GM18511 (cell line): ENCODE measurements around the gene RAB10.
"Not testable (repeated sequence)": the region's sequence is repeated elsewhere in the genome, so short reads cannot be mapped to it uniquely, and the experiment has no call there.

Experiments
- ATAC-seq: cut with Tn5 transposase; IDR thresholded peaks from one replicate; pipeline ENCODE4 v1.9.1; 2021; ENCODE audit warnings: mild to moderate bottlenecking, moderate library complexity; ENCODE audit not compliant: unreplicated experiment

Gene RAB10

DNA sequence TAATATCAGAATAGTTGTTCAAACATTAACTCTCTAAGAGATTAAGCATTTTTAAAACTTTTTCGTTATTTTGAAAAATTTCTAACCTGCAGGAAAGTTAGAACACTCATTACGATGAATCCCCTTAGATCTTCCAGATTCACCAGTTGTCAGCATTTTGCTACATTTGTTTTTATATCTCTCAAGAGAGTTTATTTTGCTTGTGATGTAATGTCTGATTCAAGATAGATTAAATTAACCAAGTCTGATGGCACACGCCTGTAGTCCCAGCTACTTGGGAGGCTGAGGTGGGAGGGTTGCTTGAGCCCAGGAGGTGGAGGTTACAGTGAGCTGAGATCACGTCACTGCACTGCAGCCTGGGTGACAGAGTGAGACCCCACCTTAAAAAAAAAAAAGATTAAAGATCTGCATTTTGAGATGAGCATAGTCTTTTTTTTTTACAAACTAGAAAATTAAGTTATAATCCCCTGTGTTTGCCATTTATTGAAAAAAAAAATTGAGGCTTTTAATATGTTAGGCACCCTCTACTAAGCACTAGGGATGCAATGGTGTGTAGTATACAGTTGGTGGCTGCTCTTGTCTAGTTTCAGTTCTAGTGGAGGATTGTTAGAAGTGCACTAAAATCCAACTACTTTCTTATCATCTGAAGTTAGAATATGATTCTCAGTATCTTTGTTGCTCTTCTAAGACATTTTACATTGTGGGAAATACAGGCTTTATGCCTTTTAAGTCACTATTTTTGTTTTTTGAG, 20.9 kb downstream of the RAB10 start:
- no peak for ATAC-seq

DNA sequence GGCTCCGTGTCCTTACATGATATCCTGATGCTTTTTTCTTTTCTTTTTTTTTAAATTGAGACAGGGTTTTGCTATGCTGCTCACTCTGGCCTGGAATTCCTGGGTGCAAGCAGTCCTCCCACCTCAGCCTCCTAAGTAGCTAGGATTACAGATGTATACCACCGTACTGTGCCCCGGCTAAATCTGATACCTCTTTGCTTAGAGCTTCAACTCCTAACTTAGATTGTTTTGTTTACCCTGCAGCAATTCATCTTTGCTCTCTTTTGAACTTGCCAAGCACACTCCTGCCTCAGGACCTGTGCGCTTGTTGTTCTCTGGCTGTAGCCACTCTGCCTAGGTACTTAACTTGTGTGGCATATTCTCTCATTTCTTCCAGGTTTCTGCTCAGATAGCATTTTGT, 24.5 kb downstream of the RAB10 start:
- ATAC-seq, result no peak

DNA sequence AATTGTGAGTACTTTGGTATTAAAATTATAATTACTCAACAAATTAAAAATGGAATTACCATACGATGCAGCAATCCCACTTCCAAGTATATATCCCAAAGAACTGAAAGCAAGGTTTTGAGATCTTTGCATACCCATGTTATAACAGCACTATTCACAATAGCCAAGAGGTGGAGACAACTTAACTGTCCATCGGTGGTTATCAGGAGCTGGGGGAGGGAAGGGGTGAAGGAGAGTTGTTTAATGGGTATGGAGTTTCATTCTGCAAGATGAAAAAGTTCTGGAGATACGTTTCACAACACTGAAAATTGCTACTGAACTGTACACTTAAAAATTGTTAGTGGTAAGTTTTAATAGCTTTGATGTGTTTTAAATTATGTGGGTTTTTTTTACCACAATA, 25.7 kb downstream of the RAB10 start:
- ATAC-seq, result no peak

DNA sequence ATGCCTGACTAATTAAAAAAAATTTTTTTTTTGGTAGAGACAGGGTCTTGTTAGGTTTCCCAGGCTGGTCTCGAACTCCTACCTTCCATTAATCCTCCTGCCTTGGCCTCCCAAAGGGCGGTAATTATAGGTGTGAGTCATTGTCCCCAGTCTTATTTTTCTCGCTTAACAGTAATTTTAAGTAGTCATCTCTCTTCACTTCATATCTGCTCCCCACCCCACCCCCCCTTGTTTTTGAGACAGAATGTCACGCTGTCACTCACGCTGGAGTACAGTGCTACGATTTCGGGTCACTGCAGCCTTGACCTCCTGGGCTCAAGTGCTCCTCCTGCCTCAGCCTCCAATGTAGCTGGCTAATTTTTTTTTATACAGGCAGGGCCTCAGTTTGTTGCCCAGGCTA, 27.7 kb downstream of the RAB10 start:
- no peak for ATAC-seq

DNA sequence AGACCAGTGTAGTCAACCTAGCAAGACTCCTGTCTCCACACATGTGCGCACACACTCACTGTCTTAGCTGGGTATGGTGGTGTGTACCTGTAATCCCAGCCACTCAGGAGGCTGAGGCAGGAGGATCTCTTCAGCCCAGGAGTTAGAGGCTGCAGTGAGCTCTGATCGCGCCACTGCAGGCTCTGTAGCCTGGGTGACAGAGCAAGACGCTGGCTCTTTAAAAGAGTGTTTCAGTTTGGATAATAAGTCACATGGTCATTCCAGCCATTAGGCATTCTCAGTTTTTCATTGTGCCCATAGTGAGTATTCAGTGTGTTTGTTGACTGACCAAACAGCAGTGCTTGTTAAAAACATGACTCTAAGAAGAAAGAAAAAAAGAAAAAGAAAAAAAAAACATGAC, 31.0 kb downstream of the RAB10 start:
- ATAC-seq, result no peak

DNA sequence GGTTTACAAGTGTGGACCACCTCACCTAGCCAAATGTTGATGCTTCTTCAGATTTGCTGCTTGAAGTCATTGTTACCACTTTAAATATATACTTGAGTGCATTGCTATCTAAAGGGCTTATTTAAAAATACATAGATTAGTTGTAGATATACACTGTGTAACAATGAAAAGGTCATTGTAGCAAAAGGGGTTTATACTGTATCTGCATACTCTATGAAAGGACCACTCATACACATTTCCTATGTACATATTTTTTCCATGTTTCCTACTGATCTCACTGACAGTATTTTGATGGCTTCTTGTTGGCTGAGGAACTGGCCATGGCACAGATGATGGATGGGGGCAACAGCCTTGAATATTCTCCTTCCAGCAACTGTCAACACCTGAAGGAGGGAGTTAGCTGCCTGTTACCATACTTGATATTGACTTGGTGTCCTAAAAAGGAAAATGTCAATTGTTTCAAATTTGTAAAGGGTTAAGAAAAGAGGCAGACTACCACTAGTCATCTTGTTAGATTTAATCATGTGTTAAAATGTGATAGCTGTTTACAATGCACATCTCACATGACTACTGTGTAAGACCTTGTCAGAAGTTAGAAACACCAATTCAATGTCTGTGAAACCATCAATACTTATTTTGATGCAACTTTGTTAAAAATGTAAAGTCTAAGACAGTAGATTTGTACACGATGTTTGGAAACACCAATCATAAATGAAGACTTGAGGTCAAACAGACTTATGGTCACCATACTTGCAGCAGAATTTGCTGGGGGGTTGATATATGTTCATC, 33.5 kb downstream of the RAB10 start:
- no peak for ATAC-seq

DNA sequence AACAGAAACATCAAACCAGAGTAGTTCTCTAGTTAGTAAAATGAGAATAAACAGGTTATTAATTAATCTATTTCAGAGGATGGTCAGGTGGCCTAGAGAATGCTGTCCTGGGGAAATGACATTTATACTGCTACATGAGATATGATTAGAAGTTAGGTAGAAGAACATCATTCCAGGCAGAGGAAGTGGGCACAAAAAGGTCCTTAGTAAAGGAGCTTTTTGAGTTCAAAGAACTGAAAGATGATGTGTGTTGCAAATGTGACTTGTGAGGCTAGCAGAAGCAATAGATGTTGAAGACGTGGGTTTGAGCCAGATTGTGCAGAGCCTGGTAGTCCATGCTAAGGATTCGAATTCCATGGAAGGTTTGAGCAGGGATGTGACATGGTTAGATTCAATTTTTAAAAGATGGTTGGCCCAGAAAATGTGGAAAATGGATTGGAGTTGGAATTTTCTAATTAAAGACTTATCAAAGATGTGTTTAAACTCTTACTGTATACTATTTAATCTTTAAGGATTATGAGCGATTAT, 34.2 kb downstream of the RAB10 start:
- ATAC-seq, result no peak

DNA sequence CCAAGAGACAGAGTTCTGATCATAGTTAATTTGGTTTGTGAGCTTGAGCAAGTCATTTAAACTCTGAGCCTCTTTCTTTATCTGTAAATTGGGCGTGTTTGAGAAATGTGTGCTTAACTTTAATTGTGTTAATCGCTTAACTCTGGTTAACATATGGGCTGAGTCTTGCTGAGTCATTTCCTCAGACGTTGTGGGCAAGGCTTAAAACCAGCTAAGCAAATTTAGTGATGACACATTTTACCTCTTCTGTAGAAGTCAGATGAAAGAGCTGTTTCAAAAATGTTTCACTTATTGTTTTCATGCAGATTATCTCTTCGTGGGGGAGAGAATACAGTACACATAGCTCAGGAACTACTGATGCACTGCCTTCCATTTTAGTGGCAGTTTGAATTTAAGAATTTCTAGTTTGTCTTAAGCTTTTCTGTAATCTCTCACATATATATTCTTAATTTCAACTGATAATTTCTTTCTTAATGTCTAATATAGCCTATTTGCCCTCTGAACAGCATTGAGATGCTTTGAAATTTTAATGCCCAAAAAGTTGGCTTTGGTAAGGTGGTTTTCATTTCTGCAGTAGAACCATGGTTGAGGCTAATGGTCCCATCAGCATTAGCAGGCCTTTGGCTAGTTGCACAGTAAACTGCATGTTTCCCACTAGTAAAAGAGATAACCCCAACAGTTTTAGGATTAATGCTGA, 34.9 kb downstream of the RAB10 start:
- peak; percentile 87 for ATAC-seq

DNA sequence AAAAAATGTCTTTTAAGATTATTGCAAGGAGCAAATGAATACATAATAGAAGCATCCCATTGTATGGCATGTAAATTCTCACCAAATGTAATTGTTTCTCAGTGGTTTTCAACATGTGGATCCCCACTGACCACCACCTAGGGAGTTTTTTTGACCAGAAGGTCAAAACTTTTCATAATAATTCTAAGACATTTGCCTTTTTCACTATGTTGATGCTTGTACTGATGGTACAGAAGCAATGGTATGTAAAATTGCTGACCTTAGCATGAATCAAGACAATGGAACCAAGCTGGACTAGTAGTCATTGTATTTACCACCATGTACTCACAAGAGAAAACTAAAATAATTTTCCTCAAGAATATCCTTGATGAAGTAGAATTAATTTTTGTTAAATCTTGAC, 36.8 kb downstream of the RAB10 start:
- no peak for ATAC-seq

DNA sequence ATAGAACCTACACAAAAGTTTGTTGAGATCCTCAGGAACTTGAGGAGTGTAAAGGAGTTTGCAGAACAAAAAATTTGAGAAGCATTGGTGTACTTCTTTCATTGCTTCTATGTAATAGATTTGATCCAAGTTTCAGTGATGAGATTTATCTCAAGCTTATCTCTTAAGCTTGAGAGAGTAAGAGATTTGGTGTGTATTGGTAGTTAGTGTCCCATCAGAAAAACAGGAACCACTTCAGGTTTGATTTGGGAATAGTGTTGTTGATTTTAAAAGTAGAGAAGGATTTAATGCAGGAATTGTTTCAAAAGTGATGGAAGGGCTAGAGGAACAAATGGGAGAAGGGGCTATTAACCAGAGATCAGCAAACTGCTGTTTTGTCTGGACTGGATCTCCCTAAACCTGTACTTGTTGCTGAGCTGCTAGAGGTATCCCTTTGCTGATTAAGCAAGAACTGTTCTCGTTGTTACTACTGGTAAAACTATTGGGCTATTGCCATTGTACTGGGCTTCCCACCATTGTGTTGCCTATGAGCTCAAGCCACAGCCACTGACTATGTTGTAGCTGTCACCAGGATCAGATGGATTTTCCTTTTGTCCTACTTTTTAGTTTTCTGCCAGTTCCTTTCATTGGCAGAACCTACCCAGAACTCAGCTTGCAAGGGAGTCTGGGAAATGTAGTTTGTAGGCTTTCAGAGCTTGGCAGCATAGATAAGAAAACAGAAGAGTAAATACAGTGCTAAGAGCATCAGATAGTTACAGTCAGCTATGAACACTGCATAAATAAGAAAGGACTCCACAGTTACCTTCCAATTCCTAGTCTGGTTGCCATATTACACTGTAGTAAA, 39.3 kb downstream of the RAB10 start:
- ATAC-seq, result no peak

DNA sequence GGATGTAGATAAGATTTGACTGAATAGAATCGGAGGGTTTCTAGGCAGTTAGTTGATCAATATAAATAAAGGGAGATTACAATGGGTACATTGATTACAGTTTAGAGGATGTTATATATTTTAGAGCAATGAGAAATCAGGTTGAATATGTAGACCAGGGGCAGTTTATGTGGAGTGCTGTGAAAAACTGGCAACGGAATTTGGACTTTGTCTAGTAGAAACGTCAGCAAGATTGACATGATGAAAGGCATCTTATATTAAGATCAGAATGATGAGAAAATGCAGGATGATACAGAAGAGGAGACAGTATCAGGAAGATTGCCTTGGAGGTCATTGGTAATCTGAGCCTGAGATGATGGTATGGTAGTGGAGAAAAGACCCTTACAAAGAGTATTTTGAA, 39.9 kb downstream of the RAB10 start:
- no peak for ATAC-seq

DNA sequence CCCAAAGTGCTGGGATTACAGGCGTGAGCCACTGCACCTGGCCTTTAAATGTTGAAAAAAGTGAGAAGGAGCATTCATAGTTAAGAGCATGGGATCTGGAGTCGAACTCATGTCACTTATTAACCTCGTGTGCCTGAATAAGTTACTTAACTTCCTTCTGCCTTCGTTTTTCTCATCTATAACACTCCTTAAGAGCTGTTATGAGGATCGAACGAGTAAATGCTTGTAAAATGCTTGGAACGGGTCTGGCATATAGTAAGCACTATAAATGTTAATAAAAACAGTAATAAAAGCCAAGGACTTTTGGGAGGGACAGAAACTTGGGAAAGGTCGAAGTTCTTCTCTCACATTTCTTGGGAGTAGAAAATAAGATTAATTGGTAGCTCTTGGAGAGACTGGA, 40.8 kb downstream of the RAB10 start:
- no peak for ATAC-seq

DNA sequence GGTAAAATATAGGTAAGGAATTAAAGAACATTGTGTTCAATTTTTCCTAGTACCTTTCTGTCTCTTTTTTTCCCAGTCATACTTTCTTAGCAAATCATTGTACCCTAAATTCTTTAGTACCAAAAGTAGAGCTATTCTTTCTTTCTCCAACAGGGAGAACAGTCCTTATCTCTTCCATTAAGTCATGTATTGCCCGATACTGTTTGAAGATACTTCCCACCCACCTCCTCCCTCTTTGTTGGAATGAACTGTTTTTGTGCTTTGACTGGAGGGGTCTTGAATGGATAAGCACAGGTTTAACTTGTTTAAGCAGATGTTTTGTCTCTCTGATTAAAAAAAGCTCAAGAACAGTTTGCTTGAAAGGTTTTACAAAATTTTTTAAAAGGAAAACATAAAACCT, 41.3 kb downstream of the RAB10 start:
- no peak for ATAC-seq

DNA sequence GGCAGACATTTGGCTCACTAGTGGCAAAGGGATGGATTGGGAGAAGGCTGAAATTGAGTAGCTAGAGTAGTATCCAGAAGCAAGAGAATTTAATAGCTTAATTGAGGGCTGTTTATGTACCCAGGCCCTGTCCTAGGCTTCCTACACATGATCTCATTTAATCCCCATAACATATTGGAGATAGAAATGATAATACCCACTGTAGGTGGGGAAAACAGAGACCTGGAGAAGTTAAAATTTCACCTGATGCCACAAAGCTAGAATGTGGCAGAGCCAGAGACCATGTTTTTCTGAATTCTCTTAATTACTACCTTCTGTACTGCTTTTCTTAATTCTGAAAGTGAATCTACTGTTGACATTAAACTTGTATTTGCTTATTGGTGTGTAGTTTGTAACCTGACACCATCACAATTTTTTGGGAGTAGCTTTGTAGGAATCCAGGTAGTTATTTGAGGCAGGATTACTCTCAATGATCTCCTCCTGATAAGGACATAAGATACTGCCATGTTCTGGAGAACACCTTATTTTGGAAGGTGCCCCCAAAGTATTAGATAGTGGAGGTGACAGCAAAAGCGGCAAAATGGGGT, 42.2 kb downstream of the RAB10 start:
- no peak for ATAC-seq

DNA sequence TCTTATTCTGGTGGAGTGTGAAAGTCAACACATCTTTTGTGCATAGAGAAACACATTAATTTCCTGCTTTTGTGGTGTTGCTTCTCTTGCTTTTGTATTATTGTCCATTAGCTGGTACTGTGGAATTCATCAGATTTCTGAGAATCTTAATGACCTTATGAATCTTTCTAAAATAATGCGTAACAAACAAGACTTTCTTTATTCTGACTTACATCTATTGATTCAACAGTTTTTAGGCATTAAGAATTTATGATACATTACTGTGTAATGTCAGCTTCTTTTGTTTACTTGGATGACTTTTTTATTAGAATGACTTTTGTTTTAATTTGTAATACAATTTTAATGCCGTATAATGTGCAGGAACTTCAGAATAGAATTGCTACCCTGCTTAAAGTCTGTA, 43.4 kb downstream of the RAB10 start:
- no peak for ATAC-seq

DNA sequence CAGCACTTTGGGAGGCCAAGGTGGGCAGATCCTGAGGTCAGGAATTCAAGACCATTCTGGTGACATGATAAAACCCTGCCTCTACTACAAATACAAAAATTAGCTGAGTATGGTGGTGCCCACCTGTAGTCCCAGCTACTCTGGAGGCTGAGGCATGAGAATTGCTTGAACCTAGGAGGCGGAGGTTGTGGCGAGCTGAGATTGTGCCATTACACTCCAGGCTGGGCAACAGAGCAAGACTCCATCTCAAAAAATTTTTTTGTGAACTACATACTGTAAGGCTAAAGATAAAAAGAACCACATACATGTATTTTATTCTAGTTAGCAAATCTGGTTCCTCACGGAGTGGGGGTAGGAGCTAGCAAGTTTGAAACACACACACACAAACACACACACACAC, 45.1 kb downstream of the RAB10 start:
- ATAC-seq, result no peak

DNA sequence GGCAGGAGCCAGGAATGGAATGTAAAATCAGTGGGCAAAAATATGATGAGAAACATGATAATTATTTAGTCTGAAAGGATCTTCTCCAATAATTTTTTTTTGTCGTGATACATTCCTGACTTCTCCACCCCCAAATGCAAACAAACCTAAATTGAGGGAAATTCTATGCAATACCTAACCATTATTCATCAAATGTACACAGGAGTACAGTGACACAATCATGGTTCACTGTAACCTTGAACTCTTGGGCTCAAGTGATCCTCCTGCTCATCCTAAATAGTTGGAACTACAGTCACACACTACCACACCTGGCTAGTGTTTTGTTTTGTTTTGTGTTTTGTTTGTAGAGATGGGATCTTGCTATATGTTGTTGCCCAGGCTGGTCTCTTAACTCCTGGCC, 46.5 kb downstream of the RAB10 start:
- no peak for ATAC-seq

DNA sequence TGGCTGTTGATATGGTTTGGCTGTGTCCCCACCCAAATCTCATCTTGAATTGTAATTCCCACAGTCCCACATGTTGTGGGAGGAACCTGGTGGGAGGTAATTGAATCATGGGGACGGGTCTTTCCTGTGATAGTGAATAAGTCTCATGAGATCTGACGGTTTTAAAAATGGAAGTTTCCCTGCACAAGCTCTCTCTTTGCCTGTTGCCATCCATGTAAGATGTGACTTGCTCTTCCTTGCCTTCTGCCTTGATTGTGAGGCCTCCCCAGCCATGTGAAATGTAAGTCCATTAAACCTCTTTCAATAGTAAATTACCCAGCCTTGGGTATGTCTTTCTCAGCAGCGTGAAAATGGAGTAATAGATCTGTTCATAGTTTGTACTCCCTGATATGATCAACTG, 47.0 kb downstream of the RAB10 start:
- ATAC-seq, result not testable (repeated sequence)

DNA sequence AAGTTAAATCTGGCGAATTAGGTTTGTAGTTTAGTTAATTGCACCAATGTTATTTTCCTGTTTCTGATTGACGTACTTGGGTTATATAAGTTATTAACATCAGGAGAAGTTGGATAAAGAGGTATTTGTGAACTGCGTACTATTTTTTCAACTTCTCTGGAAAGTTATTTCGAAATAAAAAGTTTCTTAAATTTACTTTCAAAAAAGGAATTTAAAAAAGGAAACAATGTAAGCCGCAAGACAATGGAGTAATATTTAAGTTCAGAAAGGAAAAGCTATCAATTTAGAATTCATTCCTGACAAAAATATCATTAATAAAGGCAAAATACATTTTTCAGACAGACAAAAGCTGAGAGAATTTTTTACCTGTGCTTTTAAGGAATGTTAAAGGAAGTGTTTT, 47.7 kb downstream of the RAB10 start:
- ATAC-seq, result no peak

DNA sequence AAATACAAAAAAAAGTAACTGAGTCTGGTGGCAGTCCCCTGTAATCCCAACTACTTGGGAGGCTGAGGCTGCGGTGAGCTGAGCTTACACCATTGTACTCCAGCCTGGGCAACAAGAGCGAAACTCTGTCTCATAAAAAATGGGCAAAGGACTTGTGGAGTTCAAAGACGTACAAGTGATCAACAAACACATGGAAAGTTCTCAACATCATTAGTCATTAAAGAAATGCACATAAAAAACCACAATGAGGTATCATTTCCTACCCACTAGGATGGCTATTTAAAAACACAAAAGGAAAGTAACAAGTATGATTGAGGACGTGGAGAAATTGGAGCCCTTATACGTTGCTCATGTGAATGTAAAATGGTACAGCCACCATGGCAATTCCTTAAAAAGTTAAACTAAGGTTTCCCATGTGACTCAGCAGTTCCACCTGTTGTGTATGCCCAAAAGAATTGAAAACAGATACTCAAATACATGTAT, 52.3 kb downstream of the RAB10 start:
- no peak for ATAC-seq
